Suprapubic skin (tissue), 3 donors: ENCODE data around the gene SULT1A2.

ENCODE experiments used
- POLR2A ChIP-seq, 2 donors: fragments of 450-650 bp; IDR thresholded peaks; one replicate each; pipeline ENCODE4 v1.6.1; 2017; ENCODE audit warnings: antibody characterized with exemption in 2 of 2, mild to moderate bottlenecking in 2 of 2, moderate library complexity in 2 of 2
- TF ChIP-seq, protein P1 (sequence below), 2 donors: fragments of 200-600 bp in 1 of 2; fragments of 450-650 bp in 1 of 2; sonication (generic) in 1 of 2; IDR thresholded peaks; one replicate each; pipeline ENCODE4 v1.5.1; 2016 to 2019; ENCODE audit warnings: antibody characterized with exemption in 2 of 2, mild to moderate bottlenecking in 1 of 2, moderate library complexity in 1 of 2

GRCh38 chr16:28617874-28618273 lies 21.0 kb upstream of the SULT1A2 start:
- TF ChIP-seq, protein P1, sequence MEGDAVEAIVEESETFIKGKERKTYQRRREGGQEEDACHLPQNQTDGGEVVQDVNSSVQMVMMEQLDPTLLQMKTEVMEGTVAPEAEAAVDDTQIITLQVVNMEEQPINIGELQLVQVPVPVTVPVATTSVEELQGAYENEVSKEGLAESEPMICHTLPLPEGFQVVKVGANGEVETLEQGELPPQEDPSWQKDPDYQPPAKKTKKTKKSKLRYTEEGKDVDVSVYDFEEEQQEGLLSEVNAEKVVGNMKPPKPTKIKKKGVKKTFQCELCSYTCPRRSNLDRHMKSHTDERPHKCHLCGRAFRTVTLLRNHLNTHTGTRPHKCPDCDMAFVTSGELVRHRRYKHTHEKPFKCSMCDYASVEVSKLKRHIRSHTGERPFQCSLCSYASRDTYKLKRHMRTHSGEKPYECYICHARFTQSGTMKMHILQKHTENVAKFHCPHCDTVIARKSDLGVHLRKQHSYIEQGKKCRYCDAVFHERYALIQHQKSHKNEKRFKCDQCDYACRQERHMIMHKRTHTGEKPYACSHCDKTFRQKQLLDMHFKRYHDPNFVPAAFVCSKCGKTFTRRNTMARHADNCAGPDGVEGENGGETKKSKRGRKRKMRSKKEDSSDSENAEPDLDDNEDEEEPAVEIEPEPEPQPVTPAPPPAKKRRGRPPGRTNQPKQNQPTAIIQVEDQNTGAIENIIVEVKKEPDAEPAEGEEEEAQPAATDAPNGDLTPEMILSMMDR (IDR thresholded peaks at IDR 0.05) = no peak
- TF ChIP-seq POLR2A (IDR thresholded peaks at IDR 0.05) = no peak
